Neural cell (in vitro differentiated cells): ENCODE measurements around the gene ARMH1. TPM values are rescaled to one million over a fixed set of nuclear protein-coding genes. Genes with fewer than 3 reads are reported as not detected.

Experiments
- H2AFZ ChIP-seq: fragments of 200-600, 300-800 bp; sonication (generic), shearing (Covaris generic); 2 replicates; pipeline ENCODE4 v1.6.0; 2014; ENCODE audit warnings: low read depth, mild to moderate bottlenecking, antibody characterized with exemption, low read length, moderate library complexity
- H3F3A ChIP-seq: fragments of 200-600 bp; shearing (Covaris generic); 2 replicates; pipeline ENCODE4 v1.6.1; 2016; ENCODE audit warnings: mild to moderate bottlenecking, moderate library complexity, mixed read lengths, antibody characterized with exemption, low read length; ENCODE audit not compliant: insufficient read depth, poor library complexity, severe bottlenecking
- H3K27ac ChIP-seq: fragments of 200-600, 300-800 bp; sonication (generic), shearing (Covaris generic); 2 replicates; pipeline ENCODE4 v1.5.1; 2014; ENCODE audit warnings: mild to moderate bottlenecking, low read length, moderate library complexity
- H3K27me3 ChIP-seq: fragments of 300-800, 200-600 bp; sonication (generic), shearing (Covaris generic); 2 replicates; pipeline ENCODE4 v1.6.0; 2014; ENCODE audit warnings: mild to moderate bottlenecking, low read depth, low read length, moderate library complexity; ENCODE audit not compliant: insufficient read depth
- H3K36me3 ChIP-seq: fragments of 300-800, 200-600 bp; sonication (generic), shearing (Covaris generic); 2 replicates; pipeline ENCODE4 v1.5.1; 2014; ENCODE audit warnings: mild to moderate bottlenecking, antibody characterized with exemption, low read length, moderate library complexity; ENCODE audit not compliant: insufficient read depth
- H3K4me2 ChIP-seq: fragments of 300-800, 200-600 bp; sonication (generic), shearing (Covaris generic); 2 replicates; pipeline ENCODE4 v1.6.0; 2014; ENCODE audit warnings: mild to moderate bottlenecking, low read length
- H3K4me3 ChIP-seq: fragments of 300-800, 200-600 bp; sonication (generic), shearing (Covaris generic); 2 replicates; pipeline ENCODE4 v1.5.1; 2014; ENCODE audit warnings: mild to moderate bottlenecking, low read length, moderate library complexity
- H3K79me2 ChIP-seq: fragments of 200-600 bp; shearing (Covaris generic); replicated peaks from 2 replicates; pipeline ENCODE4 v1.6.0; 2014; ENCODE audit warnings: mild to moderate bottlenecking, low read length, moderate library complexity; ENCODE audit not compliant: insufficient read depth
- H3K9ac ChIP-seq: fragments of 300-800, 200-600 bp; sonication (generic), shearing (Covaris generic); 2 replicates; pipeline ENCODE4 v1.6.1; 2016; ENCODE audit warnings: mild to moderate bottlenecking, low read length, mixed read lengths
- H3K9me2 ChIP-seq: fragments of 200-600 bp; shearing (Covaris generic); 2 replicates; pipeline ENCODE4 v1.6.1; 2016; ENCODE audit warnings: mild to moderate bottlenecking, low read length, mixed read lengths; ENCODE audit not compliant: insufficient read depth
- H3K9me3 ChIP-seq: fragments of 200-600, 300-800 bp; sonication (generic), shearing (Covaris generic); 2 replicates; pipeline ENCODE4 v1.6.1; 2016; ENCODE audit warnings: mild to moderate bottlenecking, mixed run types, low read length, moderate library complexity, mixed read lengths
- H4K20me1 ChIP-seq: fragments of 200-600 bp; shearing (Covaris generic); 2 replicates; pipeline ENCODE4 v1.6.1; 2016; ENCODE audit warnings: mild to moderate bottlenecking, mixed run types; ENCODE audit not compliant: insufficient read depth
- CTCF ChIP-seq: fragments of 450-650 bp; IDR thresholded peaks from 2 replicates; pipeline ENCODE4 v1.5.1; 2014; ENCODE audit warnings: antibody characterized with exemption, mild to moderate bottlenecking, moderate library complexity; ENCODE audit not compliant: poor library complexity, severe bottlenecking
- MXI1 ChIP-seq: fragments of 450-650 bp; conservative IDR thresholded peaks from 2 replicates; pipeline ENCODE4 v1.6.1; 2014; ENCODE audit warnings: antibody characterized with exemption, mild to moderate bottlenecking; ENCODE audit not compliant: poor library complexity, severe bottlenecking
- POLR2AphosphoS5 ChIP-seq: IDR thresholded peaks from 2 replicates; pipeline ENCODE4 v1.6.1; 2012
- RAD21 ChIP-seq: fragments of 450-650 bp; conservative IDR thresholded peaks from 2 replicates; pipeline ENCODE4 v1.6.1; 2014; ENCODE audit warnings: antibody characterized with exemption, mild to moderate bottlenecking, moderate library complexity
- REST ChIP-seq: IDR thresholded peaks from 2 replicates; pipeline ENCODE4 v1.6.1; 2012; ENCODE audit warnings: borderline replicate concordance
- SMC3 ChIP-seq: fragments of 450-650 bp; conservative IDR thresholded peaks from 2 replicates; pipeline ENCODE4 v1.6.1; 2014; ENCODE audit warnings: antibody characterized with exemption, mild to moderate bottlenecking, moderate library complexity; ENCODE audit not compliant: poor library complexity
- TAF1 ChIP-seq: IDR thresholded peaks from 2 replicates; pipeline ENCODE4 v1.6.1; 2012; ENCODE audit warnings: low read depth
- polyA plus RNA-seq: library from polyadenylated mRNA; depleted of rRNA; stranded (reverse); fragments of >200 nt; gene quantifications from 2 replicates; pipeline ENCODE4 v1.2.3, GENCODE V29; 2014

Gene ARMH1
- polyA plus RNA-seq, 1 donor from 2014 or later = 105 TPM

DNA sequence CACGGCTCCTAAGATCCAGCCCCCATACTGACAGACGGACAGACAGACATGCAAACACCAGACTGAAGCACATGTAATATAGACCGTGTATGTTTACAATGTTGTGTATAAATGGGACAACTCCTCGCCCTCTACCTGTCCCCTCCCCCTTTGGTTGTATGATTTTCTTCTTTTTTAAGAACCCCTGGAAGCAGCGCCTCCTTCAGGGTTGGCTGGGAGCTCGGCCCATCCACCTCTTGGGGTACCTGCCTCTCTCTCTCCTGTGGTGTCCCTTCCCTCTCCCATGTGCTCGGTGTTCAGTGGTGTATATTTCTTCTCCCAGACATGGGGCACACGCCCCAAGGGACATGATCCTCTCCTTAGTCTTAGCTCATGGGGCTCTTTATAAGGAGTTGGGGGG, 23.4 kb upstream of the ARMH1 start:
- no peaks in the 10 kb centered on the region for H4K20me1 ChIP-seq

DNA sequence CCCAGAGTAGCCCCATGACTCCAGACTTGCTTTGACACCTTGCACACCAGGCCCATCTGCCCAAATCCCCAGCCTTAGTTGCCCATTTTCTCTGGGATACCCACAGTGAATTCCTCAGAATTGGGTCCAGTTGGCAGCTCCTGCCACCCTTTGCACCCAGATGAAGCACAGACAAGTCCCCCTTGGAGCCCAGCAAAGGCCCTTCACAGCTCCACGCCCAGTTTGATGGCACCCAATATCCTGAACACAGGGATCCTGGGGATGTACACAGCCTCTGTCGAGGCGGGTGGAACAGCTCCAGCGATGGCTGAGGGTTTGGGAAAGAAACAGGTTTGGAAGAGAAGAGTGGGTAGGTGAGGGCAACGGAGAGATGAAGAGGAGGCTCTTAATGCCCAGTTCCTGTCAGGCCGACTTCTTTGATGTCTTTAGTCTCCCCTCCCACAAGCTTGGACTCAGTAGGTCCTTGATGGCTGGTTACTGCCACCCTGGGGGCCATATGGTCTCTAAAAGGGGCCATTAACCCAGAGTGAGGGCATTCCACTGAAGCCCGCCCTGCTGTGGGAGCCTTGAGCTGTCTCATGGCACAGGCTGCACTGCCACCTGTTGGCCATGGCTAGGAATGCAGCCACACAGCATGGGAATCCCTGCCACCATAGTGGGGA, 21.9 kb upstream of the ARMH1 start:
- Histone ChIP-seq H2AFZ (no peak overlapping the region), H3K9ac (no peak overlapping the region), H3F3A (no peaks in the 10 kb centered on the region), H3K27ac (no peak overlapping the region), H3K36me3 (no peaks in the 10 kb centered on the region), H4K20me1 (no peaks in the 10 kb centered on the region), H3K4me3 (no peak overlapping the region), H3K9me3 (no peaks in the 10 kb centered on the region), H3K27me3 (no peaks in the 10 kb centered on the region), H3K4me2 (no peak overlapping the region), H3K9me2 (no peaks in the 10 kb centered on the region), H3K79me2 (no peaks in the 10 kb centered on the region)
- TF ChIP-seq POLR2AphosphoS5 (no peak), SMC3 (peak; percentile 96), MXI1 (no peak), CTCF (peak; percentile 98), TAF1 (no peak), RAD21 (peak; percentile 99)

More for the DNA sequence above, 23.4 kb upstream of the ARMH1 start:
- H3K9me2 ChIP-seq = no peaks in the 10 kb centered on the region
- no peak overlapping the region for H3K27ac ChIP-seq
- H3K27me3 ChIP-seq = no peaks in the 10 kb centered on the region
- no peak overlapping the region for H3K4me3 ChIP-seq
- H3K9me3 ChIP-seq = no peaks in the 10 kb centered on the region
- no peak overlapping the region for H3K9ac ChIP-seq
- no peak for TF ChIP-seq REST
- no peak for TF ChIP-seq RAD21
- no peak overlapping the region for H3K4me2 ChIP-seq
- H2AFZ ChIP-seq = no peak overlapping the region
- no peaks in the 10 kb centered on the region for H3F3A ChIP-seq
- H3K79me2 ChIP-seq = no peaks in the 10 kb centered on the region
- no peaks in the 10 kb centered on the region for H3K36me3 ChIP-seq
